Activated CD4-positive, CD25-positive, alpha-beta regulatory T cell (primary cell): ENCODE data around the gene FAM184A.

Experiments
- DNase-seq, 4 experiments: peaks; one replicate each; lab custom pipeline; 2025; lab: John Stamatoyannopoulos, UW

Gene FAM184A

GRCh38 chr6:119096721-119097565 is 18.5 kb upstream of the FAM184A start:
- no peak for DNase-seq

- DNase-seq: no peak
Observed at GRCh38 chr6:119090256-119090655, 11.8 kb upstream of the FAM184A start.

GRCh38 chr6:119084784-119085183 is 6.3 kb upstream of the FAM184A start:
- no peak for DNase-seq

GRCh38 chr6:119083007-119083406 is 4.5 kb upstream of the FAM184A start:
- DNase-seq: no peak

- DNase-seq: no peak
Observed at GRCh38 chr6:119079283-119079809, 882 bp upstream of the FAM184A start.

DNA sequence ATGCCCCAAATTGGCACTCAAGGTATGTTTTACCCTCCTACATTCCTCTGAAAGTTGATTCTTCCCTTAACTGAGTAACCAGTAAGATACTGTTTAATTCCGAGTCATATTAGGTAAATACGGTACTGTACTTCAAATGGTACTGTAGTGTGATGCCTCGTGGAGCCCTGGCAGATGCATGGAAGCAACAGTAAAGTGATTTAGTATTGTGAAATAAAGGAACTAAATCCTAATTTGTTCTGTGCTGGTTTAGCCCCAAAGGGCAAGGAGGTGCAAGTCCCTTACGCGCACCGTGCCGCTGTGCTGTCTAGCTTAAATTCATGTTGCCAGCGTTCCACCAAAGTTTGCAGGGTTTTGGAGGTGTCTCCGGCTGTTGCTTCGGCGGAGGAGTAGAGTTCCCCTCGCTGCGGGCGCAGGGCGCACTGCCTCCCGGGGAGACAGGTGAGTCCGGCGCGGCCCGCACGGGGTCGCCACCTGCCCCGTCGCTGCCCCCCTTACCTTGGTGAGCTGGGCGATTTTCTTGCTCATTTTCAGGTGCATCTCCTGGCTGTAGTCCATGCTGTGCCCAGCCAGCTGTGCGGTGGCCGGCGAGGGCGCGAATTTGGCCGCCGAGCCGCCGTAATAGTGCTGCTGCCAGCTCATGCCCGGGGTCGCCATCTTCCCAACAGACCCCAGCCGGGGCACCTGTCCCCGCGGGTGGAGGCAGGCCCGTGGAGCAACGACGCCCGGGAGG is 655 bp downstream of the FAM184A start:
- DNase-seq: peak; percentile 7 to 22 (median 12)

DNA sequence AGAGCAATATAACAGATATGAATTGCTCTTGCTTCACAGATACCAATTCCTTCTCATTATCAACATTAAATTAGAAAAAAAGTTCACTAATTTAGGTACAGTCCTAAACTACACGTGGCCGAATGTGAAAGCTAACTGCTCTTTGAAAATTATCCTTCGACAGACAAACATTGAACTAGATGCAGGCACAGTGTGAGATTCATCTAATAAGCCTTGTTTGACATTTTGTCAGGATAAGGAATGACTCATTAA is 1.1 kb downstream of the FAM184A start:
- DNase-seq: no peak

DNA sequence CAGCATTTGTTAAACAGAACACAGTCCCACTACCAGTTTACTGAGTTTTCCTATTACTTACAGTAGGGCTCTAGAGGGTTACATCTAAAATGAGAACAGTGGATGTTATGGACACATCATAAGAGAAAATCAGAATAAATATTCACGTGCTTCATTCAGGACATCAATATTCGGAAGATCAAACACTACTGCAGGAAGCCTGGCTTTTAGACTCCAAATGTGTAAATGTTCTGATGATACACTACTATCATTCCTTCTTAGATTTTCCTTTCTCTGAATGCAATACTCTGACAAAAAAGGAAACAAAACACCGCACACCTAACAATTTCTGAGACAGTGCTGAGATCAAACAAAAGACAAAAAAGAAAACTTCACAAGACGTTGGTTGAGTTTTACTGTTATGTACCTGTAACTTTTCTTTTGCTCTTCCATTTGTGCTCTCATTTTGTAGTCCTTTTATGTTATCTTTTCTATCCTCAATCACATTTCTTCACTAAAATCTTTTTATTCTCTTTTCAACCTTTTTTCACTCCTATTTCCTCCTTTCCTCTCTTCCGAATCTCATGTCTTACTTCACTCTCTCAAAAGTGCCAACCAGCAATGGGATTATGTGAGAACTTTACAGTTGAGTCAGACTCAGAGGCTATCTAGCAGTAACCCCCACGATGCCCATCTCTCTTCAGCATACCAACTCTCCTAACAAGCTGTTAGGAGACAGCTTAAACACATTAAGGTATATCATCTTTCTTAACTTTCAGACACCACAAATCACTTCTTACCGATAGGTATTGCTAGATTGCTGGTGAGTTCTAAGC is 1.7 kb downstream of the FAM184A start:
- no peak for DNase-seq

DNA sequence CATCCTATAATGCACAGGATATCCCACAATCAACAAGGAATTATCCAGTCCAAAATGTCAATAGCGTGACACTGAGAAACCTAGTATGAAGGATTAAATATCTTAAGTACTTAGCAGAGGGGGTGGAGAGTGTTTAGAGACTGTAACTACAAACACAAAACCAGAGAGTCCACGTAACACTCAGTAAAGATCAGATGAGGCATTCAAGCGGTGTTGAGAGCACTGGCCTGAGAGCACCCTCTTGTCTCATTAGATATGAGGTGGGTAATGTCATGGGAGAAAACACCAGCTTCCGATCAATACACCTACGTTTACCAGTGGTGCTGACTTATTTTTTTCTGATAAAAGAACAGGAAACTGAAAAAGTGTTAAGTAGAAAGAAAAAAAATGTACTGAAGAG is 2.3 kb downstream of the FAM184A start:
- no peak for DNase-seq

DNA sequence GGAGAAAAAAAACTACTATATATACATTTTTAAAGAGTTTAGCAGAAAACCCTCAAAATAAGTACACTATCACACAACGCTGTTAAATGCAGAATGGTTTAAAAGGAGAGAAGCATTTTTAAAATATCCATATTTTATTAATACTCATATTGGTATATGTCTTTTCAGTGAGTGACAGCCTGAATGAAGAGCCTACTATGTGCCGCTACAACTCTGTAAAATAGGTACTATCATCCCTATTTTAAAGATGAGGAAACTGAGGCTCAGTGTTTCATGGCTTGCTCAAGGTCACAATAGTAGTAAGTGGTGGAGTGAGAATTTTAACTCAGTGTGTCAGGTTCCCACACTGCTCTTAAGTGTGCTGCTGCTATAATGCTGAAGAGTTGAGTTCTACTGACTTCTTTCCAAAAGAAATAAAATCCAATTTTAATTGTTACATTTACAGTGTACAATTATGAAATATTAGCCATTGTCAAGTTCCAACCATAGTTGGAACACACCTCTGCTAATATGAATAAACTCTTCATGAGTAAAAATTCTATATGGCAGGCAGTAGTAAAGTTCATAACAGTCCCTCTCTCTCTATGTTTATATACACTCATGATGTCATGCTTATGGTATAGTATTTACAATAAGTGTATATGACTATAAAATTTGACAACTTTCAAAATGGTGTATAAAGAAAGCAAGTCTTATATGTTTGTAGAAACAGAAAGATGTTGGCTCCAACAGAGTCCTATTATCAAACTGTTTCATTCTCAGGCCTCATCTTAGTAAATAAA is 3.1 kb downstream of the FAM184A start:
- no peak for DNase-seq

DNA sequence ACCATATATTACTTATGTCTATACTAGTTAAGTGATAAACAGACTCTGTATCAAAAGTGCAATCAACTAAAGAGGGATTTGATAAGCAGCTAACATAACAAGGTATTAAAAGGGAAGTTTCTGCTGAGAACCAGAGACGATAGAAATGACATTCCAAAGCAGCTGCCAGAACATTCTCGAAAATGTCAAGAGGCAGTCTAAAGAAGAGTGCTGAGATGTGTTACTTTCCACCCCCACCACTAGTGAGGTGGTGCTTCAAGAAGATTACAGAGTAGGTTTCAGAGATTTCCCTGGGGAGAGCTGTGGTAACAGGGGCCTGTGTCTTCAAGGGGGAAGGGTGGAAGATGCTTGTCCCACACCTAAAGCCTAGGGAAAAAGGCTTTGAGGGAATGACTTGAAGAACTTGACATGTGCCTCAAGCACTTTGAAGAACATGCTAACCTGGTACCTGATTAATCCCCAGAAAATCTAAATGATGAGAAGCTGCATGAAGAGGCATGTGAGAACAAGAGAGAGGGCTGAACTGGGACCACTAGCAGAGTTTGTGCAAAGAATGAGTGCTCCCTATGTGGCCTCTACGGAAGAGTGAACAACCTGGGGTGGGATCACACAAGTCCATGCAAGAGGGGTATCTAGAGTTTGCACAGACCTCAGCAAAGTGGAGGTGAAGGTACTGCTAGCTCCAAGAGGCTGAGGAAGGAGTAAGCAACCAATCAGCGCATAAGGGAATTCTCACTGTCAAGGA is 5.0 kb downstream of the FAM184A start:
- no peak for DNase-seq

DNA sequence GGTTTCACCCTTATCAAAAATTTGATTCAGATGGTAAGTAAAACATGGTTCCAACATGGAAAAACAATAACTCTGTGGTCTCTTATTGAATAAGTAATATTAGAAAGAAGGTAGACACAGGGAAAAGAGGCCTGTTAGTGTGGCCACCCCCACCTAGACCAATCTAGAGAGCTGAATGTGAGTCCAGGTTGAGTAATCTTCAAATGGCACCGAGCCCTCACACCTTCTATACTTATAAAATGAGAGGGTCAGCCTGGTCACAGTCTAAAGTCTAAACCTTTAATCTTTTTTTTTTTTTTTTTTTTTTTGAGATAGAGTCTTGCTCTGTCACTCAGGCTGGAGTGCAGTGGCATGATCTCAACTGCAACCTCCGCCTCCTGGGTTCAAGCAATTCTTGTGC is 6.9 kb downstream of the FAM184A start:
- DNase-seq: no peak

- no peak for DNase-seq
Observed at GRCh38 chr6:119067091-119067490, 11.4 kb downstream of the FAM184A start.

GRCh38 chr6:119066517-119066916 is 11.9 kb downstream of the FAM184A start:
- no peak for DNase-seq

GRCh38 chr6:119065955-119066354 is 12.5 kb downstream of the FAM184A start:
- no peak for DNase-seq

DNA sequence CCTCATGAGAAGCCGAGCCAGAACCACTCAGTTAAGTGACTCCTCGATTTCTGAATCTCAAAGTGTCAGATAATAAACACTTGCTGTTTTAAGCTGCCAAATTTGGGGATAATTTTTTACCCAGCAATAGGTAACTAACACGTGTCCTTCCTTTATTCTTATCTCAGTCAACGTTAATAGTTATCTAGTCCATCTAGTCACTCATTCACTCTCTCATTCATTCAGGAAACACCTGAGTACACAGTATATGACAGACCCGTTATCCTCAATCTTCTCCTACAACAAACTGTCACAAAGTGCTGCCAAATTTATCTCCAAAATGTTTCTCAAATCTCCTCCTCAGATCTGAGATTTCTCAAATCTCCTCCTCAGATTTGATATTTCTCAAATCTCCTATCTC is 13.1 kb downstream of the FAM184A start:
- DNase-seq: no peak

- DNase-seq: no peak
Observed at GRCh38 chr6:119063491-119063890, 15.0 kb downstream of the FAM184A start.

DNA sequence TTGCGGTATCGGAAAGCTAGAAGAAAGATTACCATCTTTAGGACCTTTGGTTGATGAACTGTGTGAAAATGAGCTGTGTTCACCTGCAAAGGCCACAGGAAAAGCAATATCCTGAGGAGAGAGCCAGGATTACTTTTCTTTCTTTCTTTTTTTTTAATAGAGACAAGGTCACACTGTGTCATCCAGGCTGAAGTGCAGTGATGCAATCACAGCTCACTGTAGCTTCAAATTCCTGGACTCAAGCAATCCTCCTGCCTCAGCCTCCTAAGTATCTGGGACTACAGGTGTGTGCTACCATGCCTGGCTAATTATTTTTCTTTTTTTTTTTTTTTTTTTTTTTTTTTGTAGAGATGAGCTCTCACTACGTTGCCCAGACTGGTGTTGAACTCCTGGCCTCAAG is 17.2 kb downstream of the FAM184A start:
- DNase-seq: no peak

DNA sequence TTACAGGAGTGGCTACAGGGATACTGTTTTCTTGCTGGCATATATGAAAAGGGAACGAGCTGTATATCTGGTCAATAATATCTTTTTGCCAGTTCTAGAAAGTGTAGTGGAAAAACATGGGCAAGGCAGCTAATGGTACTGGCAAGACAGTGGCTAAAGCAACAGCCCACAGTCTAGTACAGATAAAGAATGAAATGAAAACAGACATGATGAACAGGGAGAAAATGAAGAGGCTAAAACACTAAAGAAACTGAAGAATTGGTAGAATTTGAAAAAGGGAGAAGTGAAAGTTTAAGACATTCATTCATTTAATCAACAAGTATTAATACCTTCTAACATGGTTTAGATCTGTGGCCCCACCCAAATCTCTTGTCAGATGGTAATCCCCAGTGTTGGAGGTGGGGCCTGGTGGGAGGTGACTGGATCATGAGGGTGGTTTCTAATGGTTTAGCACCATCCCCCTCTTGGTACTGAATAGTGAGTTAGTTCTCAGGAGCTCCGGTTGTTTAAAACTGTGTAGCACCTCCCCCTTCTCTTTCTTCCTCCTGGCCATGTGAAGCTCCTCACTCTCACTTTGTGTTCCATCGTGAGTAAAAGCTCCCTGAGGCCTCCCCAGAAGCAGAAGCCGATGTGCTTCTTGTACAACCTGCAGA is 18.1 kb downstream of the FAM184A start:
- DNase-seq: no peak

GRCh38 chr6:119055069-119055468 is 23.4 kb downstream of the FAM184A start:
- DNase-seq: no peak

DNA sequence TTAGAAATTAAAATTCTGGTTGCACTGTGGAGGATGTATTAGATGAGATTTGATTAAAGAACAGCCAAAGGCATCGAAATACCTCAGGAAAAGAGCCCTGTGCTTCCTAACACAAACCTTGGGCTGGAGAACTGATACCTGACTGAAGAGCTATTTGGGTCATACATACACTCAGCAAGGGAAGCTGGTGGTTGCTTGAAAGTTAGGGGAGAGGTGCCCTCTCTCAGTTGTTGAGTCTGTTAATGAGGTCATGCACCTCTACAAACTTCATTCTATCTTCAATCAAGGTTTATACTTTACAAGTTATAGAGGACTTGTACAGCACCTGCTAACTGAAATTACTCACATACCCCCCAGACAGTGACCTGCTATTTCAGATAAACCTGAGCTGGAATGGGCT is 25.5 kb downstream of the FAM184A start:
- DNase-seq: no peak
